A549 treated with ZK216348 at 1 μM for 4 hours (cell line): Measurements from ENCODE around the gene TTL. TPM values are rescaled to one million over a fixed set of nuclear protein-coding genes. Genes with fewer than 3 reads are reported as not detected.

Experiments
- total RNA-seq: library from RNA; stranded (reverse); fragments of 200-300 nt; extraction: Qiagen RNA extraction; gene quantifications from 5 replicates; pipeline ENCODE4 v1.2.3, GENCODE V29; 2022; ENCODE audit warnings: low read depth

Gene TTL
- 29.5 to 45.5 TPM (median 42.1 TPM) in 5 replicates for total RNA-seq

GRCh38 chr2:112481528-112482233 lies at the start of gene TTL:
TTL (plus strand) TSS chr2:112482156; CDS start chr2:112482345, 189 bp downstream.

GRCh38 chr2:112433480-112433879 lies 48.5 kb upstream of the TTL start, which contains the start of gene RGPD8:
RGPD8 (minus strand) TSS chr2:112433645; CDS start chr2:112433453, 192 bp downstream.

GRCh38 chr2:112542123-112542983 lies 60.4 kb downstream of the TTL start, which contains the start of gene POLR1B:
POLR1B (plus strand) TSS chr2:112542465; CDS start chr2:112542495, 30 bp downstream.

GRCh38 chr2:112584134-112584890 lies 102.4 kb downstream of the TTL start, which contains the start of gene CHCHD5:
CHCHD5 (plus strand) TSS chr2:112584609; CDS start chr2:112584648, 39 bp downstream.

Other genes with a start within 250 kb of the TTL start
- gene ZC3H8, start 227.1 kb upstream of the TTL start, total RNA-seq: 13.9 to 24.6 TPM (median 15.2 TPM) in 5 replicates
- 0.26 to 0.85 TPM (median 0.33 TPM) in 5 replicates for gene ZC3H6, start 206.6 kb upstream of the TTL start, total RNA-seq
- gene RGPD8, start 48.5 kb upstream of the TTL start, total RNA-seq: 2.0 to 4.1 TPM (median 2.7 TPM) in 5 replicates
- gene POLR1B, start 60.3 kb downstream of the TTL start, total RNA-seq: 20.3 to 31.0 TPM (median 25.8 TPM) in 5 replicates
- gene CHCHD5, start 102.5 kb downstream of the TTL start, total RNA-seq: 52.6 to 67.5 TPM (median 61.6 TPM) in 5 replicates
- gene SLC20A1, start 163.8 kb downstream of the TTL start, total RNA-seq: 127 to 149 TPM (median 135 TPM) in 5 replicates
- gene NT5DC4, start 238.9 kb downstream of the TTL start, total RNA-seq: not detected in 5 replicates